Neural progenitor cell (in vitro differentiated cells): ENCODE data around the gene ZNF8. TPM values are rescaled to one million over a fixed set of nuclear protein-coding genes. Genes with fewer than 3 reads are reported as not detected.

Source experiments
- DNase-seq: peaks from one replicate; pipeline ENCODE4 v3.0.0-alpha.2; 2016; ENCODE audit warnings: low spot score
- H2AFZ ChIP-seq: fragments of 200-600 bp; sonication (generic); replicated peaks from 2 replicates; pipeline ENCODE4 v1.6.1; 2016; ENCODE audit warnings: antibody characterized with exemption
- H3F3A ChIP-seq: fragments of 200-600 bp; sonication (generic); 2 replicates; pipeline ENCODE4 v1.6.1; 2016; ENCODE audit warnings: antibody characterized with exemption, low read depth
- H3K27ac ChIP-seq: fragments of 200-600 bp; sonication (generic); 2 replicates; pipeline ENCODE4 v1.5.1; 2016; ENCODE audit warnings: mild to moderate bottlenecking
- H3K27me3 ChIP-seq: fragments of 200-600 bp; sonication (generic); 2 replicates; pipeline ENCODE4 v1.6.1; 2016; ENCODE audit warnings: mild to moderate bottlenecking, moderate library complexity
- H3K36me3 ChIP-seq: fragments of 200-600 bp; sonication (generic); 2 replicates; pipeline ENCODE4 v1.5.1; 2016
- H3K4me1 ChIP-seq: fragments of 200-600 bp; sonication (generic); 2 replicates; pipeline ENCODE4 v1.6.1; 2016; ENCODE audit warnings: mixed run types
- H3K4me2 ChIP-seq: fragments of 200-600 bp; sonication (generic); 2 replicates; pipeline ENCODE4 v1.6.1; 2016
- H3K4me3 ChIP-seq: fragments of 200-600 bp; sonication (generic); 2 replicates; pipeline ENCODE4 v1.5.1; 2016
- H3K79me2 ChIP-seq: fragments of 200-600 bp; sonication (generic); 2 replicates; pipeline ENCODE4 v1.6.1; 2016; ENCODE audit warnings: low read depth
- H3K9ac ChIP-seq: fragments of 200-600 bp; sonication (generic); 2 replicates; pipeline ENCODE4 v1.6.1; 2016
- H3K9me3 ChIP-seq: fragments of 200-600 bp; sonication (generic); 2 replicates; pipeline ENCODE4 v1.5.1; 2016; ENCODE audit warnings: low read depth
- H4K20me1 ChIP-seq: fragments of 200-600 bp; sonication (generic); 2 replicates; pipeline ENCODE4 v1.6.1; 2016; ENCODE audit warnings: low read depth
- H3K27ac Mint-ChIP-seq: 3 replicates; pipeline ENCODE4 v1.8.0; 2021; ENCODE audit warnings: mixed read lengths
- H3K27me3 Mint-ChIP-seq: 2 replicates; pipeline ENCODE4 v1.8.0; 2022; ENCODE audit warnings: low read depth, mild to moderate bottlenecking, inconsistent platforms, moderate library complexity, mixed read lengths; ENCODE audit not compliant: insufficient read depth
- H3K36me3 Mint-ChIP-seq: 3 replicates; pipeline ENCODE4 v1.8.0; 2021; ENCODE audit warnings: mixed read lengths
- H3K4me1 Mint-ChIP-seq: 3 replicates; pipeline ENCODE4 v1.8.0; 2021; ENCODE audit warnings: mixed read lengths
- H3K4me3 Mint-ChIP-seq: 3 replicates; pipeline ENCODE4 v1.8.0; 2021; ENCODE audit warnings: mild to moderate bottlenecking, moderate library complexity, mixed read lengths
- H3K9me3 Mint-ChIP-seq: 3 replicates; pipeline ENCODE4 v1.8.0; 2020; ENCODE audit warnings: mixed read lengths
- CTCF ChIP-seq: fragments of 200-600 bp; sonication (generic); IDR thresholded peaks from 2 replicates; pipeline ENCODE4 v1.5.1; 2017; ENCODE audit warnings: antibody characterized with exemption, mild to moderate bottlenecking
- EZH2 ChIP-seq: fragments of 200-600 bp; sonication (generic); IDR thresholded peaks from 2 replicates; pipeline ENCODE4 v1.6.1; 2017; ENCODE audit warnings: antibody characterized with exemption, mild to moderate bottlenecking, moderate library complexity
- EZH2phosphoT487 ChIP-seq: fragments of 200-600 bp; sonication (generic); IDR thresholded peaks from 2 replicates; pipeline ENCODE4 v1.6.1; 2017; ENCODE audit warnings: antibody characterized with exemption
- microRNA-seq: library from miRNA; unstranded; fragments of <30 nt; microRNA quantifications from one replicate; pipeline ENCODE4, GENCODE V29; 2016
- small RNA-seq: library from RNA; depleted of rRNA; stranded (forward); fragments of <200 nt; gene quantifications from one replicate; pipeline ENCODE3, GENCODE V24; 2015
- total RNA-seq: library from RNA; depleted of rRNA; stranded (reverse); fragments of >200 nt; gene quantifications from 2 replicates; pipeline ENCODE4 v1.2.3, GENCODE V29; 2015; ENCODE audit warnings: low replicate concordance

ZNF8 gene
- total RNA-seq, 1 donor from 2014 or later: 18.6 TPM

GRCh38 chr19:58351558-58351878, 72.8 kb downstream of the ZNF8 start:
- no peaks in the 10 kb centered on the region for H3K79me2 ChIP-seq
- H3K4me1 ChIP-seq: peaks cover 6% of the 10 kb centered on the region
- no peaks in the 10 kb centered on the region for H4K20me1 ChIP-seq
- no peak overlapping the region for H3K4me3 ChIP-seq
- Mint-ChIP-seq H3K27ac (no peak overlapping the region), H3K9me3 (no peaks in the 10 kb centered on the region), H3K27me3 (peaks cover 15% of the 10 kb centered on the region), H3K36me3 (peaks cover 5% of the 10 kb centered on the region), H3K4me3 (no peak overlapping the region), H3K4me1 (peaks cover 11% of the 10 kb centered on the region)
- no peak overlapping the region for H3K9ac ChIP-seq
- no peak for TF ChIP-seq CTCF
- no peaks in the 10 kb centered on the region for H3F3A ChIP-seq
- no peaks in the 10 kb centered on the region for H3K9me3 ChIP-seq
- H3K36me3 ChIP-seq: no peaks in the 10 kb centered on the region
- H3K27ac ChIP-seq: no peak overlapping the region
- peaks cover 9% of the 10 kb centered on the region for H3K27me3 ChIP-seq
- no peak overlapping the region for H3K4me2 ChIP-seq
- no peak for DNase-seq
- H2AFZ ChIP-seq: no peak overlapping the region

- no peak overlapping the region for H2AFZ ChIP-seq
- H3K79me2 ChIP-seq: no peaks in the 10 kb centered on the region
- H3K27me3 ChIP-seq: peaks cover 3% of the 10 kb centered on the region
- Mint-ChIP-seq H3K4me1 (peaks cover 8% of the 10 kb centered on the region), H3K27me3 (peaks cover 15% of the 10 kb centered on the region), H3K36me3 (peaks cover 5% of the 10 kb centered on the region), H3K9me3 (no peaks in the 10 kb centered on the region), H3K4me3 (peak overlapping the region; percentile 79), H3K27ac (peak overlapping the region; percentile 68)
- no peak overlapping the region for H3K4me3 ChIP-seq
- no peaks in the 10 kb centered on the region for H3K9me3 ChIP-seq
- no peak overlapping the region for H3K4me2 ChIP-seq
- H3K27ac ChIP-seq: no peak overlapping the region
- no peaks in the 10 kb centered on the region for H3K36me3 ChIP-seq
- TF ChIP-seq CTCF (no peak), EZH2phosphoT487 (no peak), EZH2 (no peak)
- DNase-seq: no peak
- no peak overlapping the region for H3K9ac ChIP-seq
- H3F3A ChIP-seq: no peaks in the 10 kb centered on the region
- no peaks in the 10 kb centered on the region for H4K20me1 ChIP-seq
- H3K4me1 ChIP-seq: peaks cover 6% of the 10 kb centered on the region
Measured at GRCh38 chr19:58351990-58352755, 73.4 kb downstream of the ZNF8 start.

Small RNA genes lying within 50 kb of the gene (microRNA-seq; reads per million reads assigned to microRNA genes)
- gene MIR6806: not detected

Small RNA genes lying within 50 kb of the gene (small RNA-seq; reads per million reads assigned to genes)
- not detected for gene MIR6806

Other genes with a start within 250 kb of the ZNF8 start
- 0.67 and 4.1 TPM in 2 replicates for gene ZSCAN1, start 244.9 kb upstream of the ZNF8 start, total RNA-seq
- 9.5 and 11.1 TPM in 2 replicates for gene ZNF135, start 219.7 kb upstream of the ZNF8 start, total RNA-seq
- 49.1 and 144 TPM in 2 replicates for gene ZSCAN18, start 180.7 kb upstream of the ZNF8 start, total RNA-seq
- 28.4 and 36.2 TPM in 2 replicates for gene ZNF329, start 128.2 kb upstream of the ZNF8 start, total RNA-seq
- gene ZNF274, start 95.9 kb upstream of the ZNF8 start, total RNA-seq: 39.3 and 43.0 TPM in 2 replicates
- gene ZNF544, start 50.0 kb upstream of the ZNF8 start, total RNA-seq: 86.0 and 104 TPM in 2 replicates
- 49.8 and 49.9 TPM in 2 replicates for gene ERVK3-1, start 26.4 kb downstream of the ZNF8 start, total RNA-seq
- 1.5 and 2.4 TPM in 2 replicates for gene ZSCAN22, start 48.0 kb downstream of the ZNF8 start, total RNA-seq
- gene A1BG, start 74.5 kb downstream of the ZNF8 start, total RNA-seq: 7.5 and 37.1 TPM in 2 replicates
- gene ZNF497, start 83.8 kb downstream of the ZNF8 start, total RNA-seq: 3.7 and 8.0 TPM in 2 replicates
- 1.4 and 8.5 TPM in 2 replicates for gene ZNF837, start 102.1 kb downstream of the ZNF8 start, total RNA-seq
- gene RPS5, start 108.3 kb downstream of the ZNF8 start, total RNA-seq: 1,938 and 2,407 TPM in 2 replicates
- 0.62 TPM in 1 of 2 replicates, not detected in the other for gene RNF225, start 116.7 kb downstream of the ZNF8 start, total RNA-seq
- 6.9 and 9.3 TPM in 2 replicates for gene ZNF584, start 129.7 kb downstream of the ZNF8 start, total RNA-seq
- 1.0 and 1.4 TPM in 2 replicates for gene ZNF132, start 161.2 kb downstream of the ZNF8 start, total RNA-seq
- gene ZNF324B, start 172.7 kb downstream of the ZNF8 start, total RNA-seq: 3.2 TPM in 2 replicates
- 4.2 and 14.8 TPM in 2 replicates for gene ZNF324, start 188.1 kb downstream of the ZNF8 start, total RNA-seq
- gene ZNF446, start 197.4 kb downstream of the ZNF8 start, total RNA-seq: 4.4 and 13.2 TPM in 2 replicates
- gene SLC27A5, start 233.0 kb downstream of the ZNF8 start, total RNA-seq: 11.2 and 17.1 TPM in 2 replicates
- gene ZBTB45, start 240.9 kb downstream of the ZNF8 start, total RNA-seq: 2.2 and 12.8 TPM in 2 replicates